GM12878 (cell line): Measurements from ENCODE around the gene FKBP6. TPM values are rescaled to one million over a fixed set of nuclear protein-coding genes. Genes with fewer than 3 reads are reported as not detected.

Source experiments
- ATAC-seq: fragments of 200-7000 bp; cut with Tn5 transposase; 3 replicates; pipeline ENCODE4 v1.9.1; 2020; ENCODE audit warnings: mild to moderate bottlenecking, moderate library complexity
- BruUV-seq: library from RNA; stranded (reverse); fragments of 400-500 nt; replicated peaks from 2 replicates; lab custom pipeline; 2021; lab: Mats Ljungman, UMichigan
- CTCF ChIA-PET: fragments of 300-600 bp; sonication (Branson Sonifier 250); formaldehyde crosslinking; extraction: SDS; loops from one replicate; lab custom pipeline; 2021; ENCODE audit warnings: inconsistent platforms; lab: Yijun Ruan, JAX
- POLR2A ChIA-PET: fragments of 350-600 bp; formaldehyde crosslinking; extraction: SDS; loops from one replicate; lab custom pipeline; 2021; ENCODE audit warnings: inconsistent platforms; lab: Charles Lee
- RAD21 ChIA-PET: fragments of 300-600 bp; sonication (Branson Sonifier 250); formaldehyde crosslinking; loops from one replicate; lab custom pipeline; 2023; ENCODE audit warnings: antibody characterized with exemption; ENCODE audit not compliant: unreplicated experiment; lab: Charles Lee
- SMC1A ChIA-PET: fragments of 300-600 bp; sonication (Branson Sonifier 250); formaldehyde crosslinking; loops from one replicate; lab custom pipeline; 2023; ENCODE audit not compliant: unreplicated experiment, uncharacterized antibody; lab: Charles Lee
- DNase-seq: peaks from one replicate; pipeline ENCODE4 v3.0.0-alpha.2; 2011; ENCODE audit warnings: low read depth, low spot score
- FAIRE-seq: peaks from 3 replicates; lab custom pipeline; 2011; peaks lifted over from hg19 to GRCh38; lab: Jason Lieb, UNC
- H2AFZ ChIP-seq: 2 replicates; pipeline ENCODE4 v1.6.0; 2011; ENCODE audit warnings: low read depth, low read length, control low read depth; ENCODE audit not compliant: control insufficient read depth
- H3K27ac ChIP-seq: 2 replicates; pipeline ENCODE4 v1.5.1; 2011; ENCODE audit warnings: control low read depth; ENCODE audit not compliant: control insufficient read depth, insufficient read depth
- H3K27me3 ChIP-seq, 2 experiments: replicated peaks in 1 of 2; 2 replicates each; pipeline versions ENCODE4 v1.6.0 to v1.6.1; 2011; ENCODE audit warnings: low read length in 1 of 2; ENCODE audit not compliant: control insufficient read depth in 2 of 2, insufficient read depth in 2 of 2
- H3K36me3 ChIP-seq, 2 experiments: 2 replicates each; pipeline ENCODE4 v1.5.1; 2011; ENCODE audit warnings: low read length in 1 of 2; ENCODE audit not compliant: control insufficient read depth in 2 of 2, insufficient read depth in 2 of 2
- H3K4me1 ChIP-seq: 2 replicates; pipeline ENCODE4 v1.6.1; 2011; ENCODE audit warnings: mild to moderate bottlenecking, low read length, moderate library complexity, mixed read lengths; ENCODE audit not compliant: control insufficient read depth, insufficient read depth
- H3K4me2 ChIP-seq: 2 replicates; pipeline ENCODE4 v1.6.0; 2011; ENCODE audit warnings: control low read depth; ENCODE audit not compliant: control insufficient read depth, insufficient read depth
- H3K4me3 ChIP-seq: fragments of 200-600 bp; sonication (generic); 2 replicates; pipeline ENCODE4 v1.5.1; 2016
- H3K79me2 ChIP-seq: 2 replicates; pipeline ENCODE4 v1.6.0; 2011; ENCODE audit warnings: low read length; ENCODE audit not compliant: control insufficient read depth, insufficient read depth
- H3K9ac ChIP-seq: 2 replicates; pipeline ENCODE4 v1.8.0; 2011; ENCODE audit warnings: low read length, control low read depth, mixed read lengths; ENCODE audit not compliant: control insufficient read depth, insufficient read depth
- H3K9me3 ChIP-seq: replicated peaks from 3 replicates; pipeline ENCODE4 v1.5.1; 2011; ENCODE audit warnings: mild to moderate bottlenecking, low read length; ENCODE audit not compliant: control insufficient read depth, insufficient read depth
- H4K20me1 ChIP-seq: 2 replicates; pipeline ENCODE4 v1.6.0; 2011; ENCODE audit not compliant: control insufficient read depth, insufficient read depth
- CREB1 ChIP-seq: IDR thresholded peaks from 2 replicates; pipeline ENCODE4 v1.6.1; 2012; ENCODE audit warnings: low read depth, mild to moderate bottlenecking, inconsistent platforms
- JUNB ChIP-seq: IDR thresholded peaks from 2 replicates; pipeline ENCODE4 v1.6.1; 2016; ENCODE audit warnings: antibody characterized with exemption, mild to moderate bottlenecking
- KDM1A ChIP-seq: fragments of 200-600 bp; sonication (generic); IDR thresholded peaks from 2 replicates; pipeline ENCODE4 v1.6.1; 2016; ENCODE audit warnings: borderline replicate concordance
- MYB ChIP-seq: fragments of 150-350 bp; IDR thresholded peaks from 2 replicates; pipeline ENCODE4 v1.6.1; 2014; ENCODE audit warnings: mild to moderate bottlenecking, low read depth, low read length, borderline replicate concordance
- RELA ChIP-seq: fragments of 450-650 bp; IDR thresholded peaks from 2 replicates; pipeline ENCODE4 v1.8.0; 2014; ENCODE audit warnings: borderline replicate concordance; ENCODE audit not compliant: partially characterized antibody
- SMAD1 ChIP-seq: fragments of 450-650 bp; IDR thresholded peaks from 2 replicates; pipeline ENCODE4 v1.6.1; 2018; ENCODE audit warnings: mild to moderate bottlenecking, low read depth; ENCODE audit not compliant: partially characterized antibody
- ZNF384 ChIP-seq: IDR thresholded peaks from 2 replicates; pipeline ENCODE4 v1.6.1; 2012; ENCODE audit warnings: low read depth, mild to moderate bottlenecking, low read length, improper control_type of control experiment, borderline replicate concordance
- WGBS: methylation state at CpG from one replicate; pipeline ENCODE4 v1.1.6; 2016; ENCODE audit warnings: low lambda C conversion rate; ENCODE audit not compliant: insufficient replicate concordance, insufficient coverage; ENCODE audit errors: missing lambda C conversion rate; 5-methylcytosine and 5-hydroxymethylcytosine counted together
- in situ Hi-C: fragments of 300-500 bp; cut with MboI; formaldehyde crosslinking; loops from 9 replicates; pipeline ENCODE4 v1.14.3; 2018; ENCODE audit warnings: mixed read lengths
- intact Hi-C: fragments of 100-400 bp; cut with micrococcal nuclease; formaldehyde crosslinking; loops from one replicate; pipeline ENCODE4 v1.14.2; 2022; ENCODE audit not compliant: unreplicated experiment
- polyA plus RNA-seq, 11 experiments: library from polyadenylated mRNA; depleted of rRNA in 4 of 11; unstranded in 6 of 11; stranded (reverse) in 5 of 11; fragments of >200 nt; fragmentation: Nextera tagmentation in 4 of 11; fragmentation: Illumina TruSeq in 1 of 11; extraction: Ambion mirVana in 4 of 11; extraction: Trizol in 1 of 11; gene quantifications; 1 replicate in 1 of 11; 2 replicates in 10 of 11; pipeline versions ENCODE4 v1.2.1 to v1.2.3, GENCODE V29; 2011 to 2016; ENCODE audit warnings: inconsistent platforms in 2 of 11, missing spikeins in 2 of 11, low read depth in 1 of 11
- total RNA-seq, 4 experiments: library from RNA; depleted of rRNA in 3 of 4; stranded (reverse); fragments of >200 nt in 3 of 4; fragmentation: Illumina TruSeq in 1 of 4; extraction: Trizol in 1 of 4; gene quantifications; 2 replicates each; pipeline versions ENCODE4 v1.2.1 to v1.2.3, GENCODE V29; 2013 to 2021

Gene FKBP6
- total and polyA plus RNA-seq, 10 of the 15 experiments (the other 5 are each of a cell fraction or from before 2014, with no cell fraction given) = not detected

DNA sequence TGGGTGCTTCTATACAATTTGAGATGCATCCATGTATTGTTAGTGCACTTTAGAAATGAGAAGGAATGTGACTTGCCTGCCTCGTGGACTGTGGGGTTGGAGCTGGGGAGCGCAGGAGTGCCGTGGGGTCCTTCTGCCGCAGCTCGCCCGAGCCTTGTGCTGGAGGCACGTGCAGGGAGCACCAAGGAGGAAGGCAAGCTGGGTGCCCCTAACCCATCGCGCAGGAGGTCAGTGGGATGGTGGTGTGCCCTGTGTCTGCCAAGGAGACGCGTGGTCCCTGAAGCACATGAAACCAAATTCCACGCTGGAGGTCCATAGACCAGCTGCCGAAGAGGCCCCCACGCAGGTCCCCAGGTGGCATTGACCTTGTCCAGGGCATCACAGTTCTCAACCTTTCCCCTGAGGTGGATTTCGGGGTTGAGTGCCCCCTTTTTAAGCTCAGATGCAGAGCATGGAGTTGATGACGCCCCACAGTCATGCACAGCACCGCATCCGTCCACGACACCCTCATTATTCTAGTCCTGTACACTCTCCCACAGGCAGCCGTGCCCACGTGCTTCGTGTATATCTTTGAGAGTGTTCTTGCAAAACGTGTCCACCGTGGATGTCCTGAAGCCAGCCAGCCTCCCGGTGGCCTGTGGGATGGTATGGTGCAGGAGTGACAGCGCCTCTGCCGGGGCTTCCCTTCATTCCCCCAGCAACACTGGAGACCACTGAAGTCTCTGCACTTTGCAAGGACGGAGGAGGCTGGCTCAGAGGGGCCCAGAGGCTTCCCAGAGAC, 35.5 kb downstream of the FKBP6 start:
- SMC1A ChIA-PET = no interaction called here
- RAD21 ChIA-PET = no interaction called here
- BruUV-seq = no TSS peak
- DNase-seq (no peak), ATAC-seq (no peak), FAIRE-seq (no peak)
- in situ Hi-C loops (no loop called here), intact Hi-C loops (no loop called here)
- Histone ChIP-seq H3K27ac (no peak overlapping the region), H3K27me3 (peaks cover 0 to 2% of the 10 kb centered on the region in 2 experiments; a peak in 1 of 4 replicates), H3K4me1 (no peaks in the 10 kb centered on the region), H3K4me2 (no peak overlapping the region), H3K36me3 (no peaks in the 10 kb centered on the region), H3K9ac (no peak overlapping the region), H2AFZ (no peak overlapping the region), H3K4me3 (no peak overlapping the region), H4K20me1 (no peaks in the 10 kb centered on the region), H3K79me2 (no peaks in the 10 kb centered on the region), H3K9me3 (no peaks in the 10 kb centered on the region; the same call in 2 of the 3 replicates)
- TF ChIP-seq RELA (no peak), ZNF384 (no peak), KDM1A (no peak), MYB (no peak), SMAD1 (no peak), JUNB (no peak), CREB1 (no peak)
- POLR2A ChIA-PET = no interaction called here
- CTCF ChIA-PET = no interaction called here
- 56% methylated on average over 28 of the region's 28 CpGs for WGBS
